GM13976 (cell line): Measurements from ENCODE around the gene PRR19.

Experiments
- DNase-seq: peaks from one replicate; pipeline ENCODE4 v3.0.0; 2012; ENCODE audit warnings: low spot score
- CTCF ChIP-seq: IDR thresholded peaks from 2 replicates; pipeline ENCODE4 v1.5.1; 2012; ENCODE audit warnings: borderline replicate concordance, mild to moderate bottlenecking; ENCODE audit not compliant: insufficient read depth; ENCODE audit errors: extremely low read depth, missing control alignments, control extremely low read depth
- in situ Hi-C: fragments of 300-500 bp; cut with MboI; formaldehyde crosslinking; loops from one replicate; pipeline ENCODE4 v1.12.0; 2022; ENCODE audit warnings: low sequenced_read_pairs, mixed read lengths, inconsistent platforms; ENCODE audit not compliant: unreplicated experiment

PRR19 gene

GRCh38 chr19:42313096-42313839 lies 11.3 kb downstream of the PRR19 start, which contains the start of gene TMEM145:
TMEM145 (plus strand) TSS chr19:42313309; CDS start chr19:42313377, 68 bp downstream.
- TF ChIP-seq CTCF, result peak; percentile 12
- in situ Hi-C loops, result no loop called here
- peak; percentile 78 for DNase-seq

GRCh38 chr19:42313840-42314755 lies 12.2 kb downstream of the PRR19 start:
- in situ Hi-C loops, result no loop called here
- no peak for DNase-seq
- no peak for TF ChIP-seq CTCF

GRCh38 chr19:42315024-42315423 lies 13.1 kb downstream of the PRR19 start:
- TF ChIP-seq CTCF, result no peak
- in situ Hi-C loops, result no loop called here
- no peak for DNase-seq

- DNase-seq, result peak; percentile 82
- TF ChIP-seq CTCF, result no peak
- in situ Hi-C loops, result no loop called here
Measured at GRCh38 chr19:42316223-42317211, 14.6 kb downstream of the PRR19 start.

- in situ Hi-C loops, result no loop called here
- DNase-seq, result no peak
- TF ChIP-seq CTCF, result no peak
Measured at GRCh38 chr19:42317535-42317934, 15.6 kb downstream of the PRR19 start.

GRCh38 chr19:42322305-42322704 lies 20.4 kb downstream of the PRR19 start:
- no peak for TF ChIP-seq CTCF
- DNase-seq, result no peak
- in situ Hi-C loops, result no loop called here
